GM23248 (cell line): ENCODE results near the gene PRTN3. TPM values are rescaled to one million over a fixed set of nuclear protein-coding genes. Genes with fewer than 3 reads are reported as not detected.
"Not testable (repeated sequence)": the region's sequence is repeated elsewhere in the genome, so short reads cannot be mapped to it uniquely, and the experiment has no call there.

Source experiments
- DNase-seq: peaks from one replicate; pipeline ENCODE4 v3.0.0-alpha.2; 2015
- H2AFZ ChIP-seq: fragments of 200-600 bp; sonication (generic); 2 replicates; pipeline ENCODE4 v1.6.1; 2016; ENCODE audit warnings: antibody characterized with exemption
- H3F3A ChIP-seq: fragments of 200-600 bp; sonication (generic); 2 replicates; pipeline ENCODE4 v1.6.1; 2016; ENCODE audit warnings: mild to moderate bottlenecking, antibody characterized with exemption, mixed run types; ENCODE audit not compliant: insufficient read depth
- H3K27ac ChIP-seq: fragments of 200-600 bp; sonication (generic); 2 replicates; pipeline ENCODE4 v1.5.1; 2016; ENCODE audit warnings: mild to moderate bottlenecking
- H3K27me3 ChIP-seq: fragments of 200-600 bp; sonication (generic); replicated peaks from 2 replicates; pipeline ENCODE4 v1.6.1; 2016; ENCODE audit warnings: mild to moderate bottlenecking; ENCODE audit not compliant: insufficient read depth
- H3K36me3 ChIP-seq: fragments of 200-600 bp; sonication (generic); 2 replicates; pipeline ENCODE4 v1.6.1; 2016; ENCODE audit warnings: low read depth, mild to moderate bottlenecking
- H3K4me1 ChIP-seq: fragments of 200-600 bp; sonication (generic); 2 replicates; pipeline ENCODE4 v1.6.1; 2016; ENCODE audit warnings: mild to moderate bottlenecking; ENCODE audit not compliant: insufficient read depth
- H3K4me2 ChIP-seq: fragments of 200-600 bp; sonication (generic); one replicate; pipeline ENCODE4 v1.6.1; 2016; ENCODE audit warnings: mild to moderate bottlenecking; ENCODE audit not compliant: unreplicated experiment
- H3K4me3 ChIP-seq: fragments of 200-600 bp; sonication (generic); 2 replicates; pipeline ENCODE4 v1.5.1; 2016; ENCODE audit warnings: mild to moderate bottlenecking
- H3K79me2 ChIP-seq: fragments of 200-600 bp; sonication (generic); 2 replicates; pipeline ENCODE4 v1.6.1; 2016; ENCODE audit warnings: mild to moderate bottlenecking; ENCODE audit not compliant: insufficient read depth
- H3K9ac ChIP-seq: fragments of 200-600 bp; sonication (generic); 2 replicates; pipeline ENCODE4 v1.6.1; 2016; ENCODE audit warnings: mild to moderate bottlenecking
- H3K9me2 ChIP-seq: fragments of 200-600 bp; sonication (generic); 2 replicates; pipeline ENCODE4 v1.6.1; 2016; ENCODE audit warnings: mixed run types, mild to moderate bottlenecking, moderate library complexity; ENCODE audit not compliant: insufficient read depth
- H3K9me3 ChIP-seq: fragments of 200-600 bp; sonication (generic); one replicate; pipeline ENCODE4 v1.6.1; 2017; ENCODE audit warnings: low read depth
- H4K20me1 ChIP-seq: fragments of 200-600 bp; sonication (generic); 2 replicates; pipeline ENCODE4 v1.6.0; 2016; ENCODE audit not compliant: insufficient read depth
- EZH2 ChIP-seq: fragments of 200-600 bp; sonication (generic); IDR thresholded peaks from 2 replicates; pipeline ENCODE4 v1.6.1; 2018; ENCODE audit warnings: antibody characterized with exemption, mild to moderate bottlenecking; ENCODE audit not compliant: insufficient read depth, poor library complexity, severe bottlenecking
- EZH2phosphoT487 ChIP-seq: fragments of 200-600 bp; sonication (generic); IDR thresholded peaks from 2 replicates; pipeline ENCODE4 v1.6.1; 2018; ENCODE audit warnings: antibody characterized with exemption, moderate library complexity, mild to moderate bottlenecking, low read depth; ENCODE audit not compliant: insufficient read depth
- WGBS, 2 experiments: methylation state at CpG; one replicate each; pipeline ENCODE4 v1.1.6; 2015 to 2017; ENCODE audit warnings: low lambda C conversion rate in 2 of 2, low coverage in 1 of 2; ENCODE audit errors: missing lambda C conversion rate in 2 of 2; 5-methylcytosine and 5-hydroxymethylcytosine counted together
- in situ Hi-C: fragments of 300-500 bp; cut with MboI; formaldehyde crosslinking; loops from 2 replicates; pipeline ENCODE4 v1.15.0; 2020
- polyA plus RNA-seq: library from polyadenylated mRNA; unstranded; fragments of >200 nt; fragmentation: Nextera tagmentation; extraction: Ambion mirVana; gene quantifications from 2 replicates; pipeline ENCODE4 v1.2.1, GENCODE V29; 2016
- total RNA-seq: library from RNA; depleted of rRNA; stranded (reverse); fragments of >200 nt; shearing (Covaris generic); gene quantifications from 2 replicates; pipeline ENCODE4 v1.2.3, GENCODE V29; 2014

Gene PRTN3
- total and polyA plus RNA-seq, 2 experiments from 2014 or later = not detected

- H3K27me3 ChIP-seq = peaks cover 23% of the 10 kb centered on the region
- H3K9me3 ChIP-seq = no peaks in the 10 kb centered on the region
- no peaks in the 10 kb centered on the region for H4K20me1 ChIP-seq
- peak overlapping the region; percentile 86 for H2AFZ ChIP-seq
- DNase-seq = peak; percentile 91
- H3K4me1 ChIP-seq = 0 out of 2 replicates have a peak, but pooled peaks cover 4% of the 10 kb centered on the region
- H3F3A ChIP-seq = 0 out of 2 replicates have a peak, but pooled peaks cover 3% of the 10 kb centered on the region
- H3K9ac ChIP-seq = peak overlapping the region; percentile 75
- peak overlapping the region; percentile 69 for H3K4me2 ChIP-seq
- H3K79me2 ChIP-seq = no peaks in the 10 kb centered on the region
- no peaks in the 10 kb centered on the region for H3K36me3 ChIP-seq
- no peaks in the 10 kb centered on the region for H3K9me2 ChIP-seq
- H3K4me3 ChIP-seq = peak overlapping the region; percentile 44
- 10 to 16% methylated on average over 22 to 28 of the region's 28 CpGs for WGBS, 2 experiments
- TF ChIP-seq EZH2phosphoT487 = no peak
- no peak for TF ChIP-seq EZH2
- peak overlapping the region; percentile 66 for H3K27ac ChIP-seq
- in situ Hi-C loops = no loop called here
Measured at GRCh38 chr19:850221-850978, 9.6 kb downstream of the PRTN3 start.

- no peaks in the 10 kb centered on the region for H3K36me3 ChIP-seq
- H3K27ac ChIP-seq = peak overlapping the region; percentile 66
- in situ Hi-C loops = no loop called here
- H3K79me2 ChIP-seq = no peaks in the 10 kb centered on the region
- peak overlapping the region; percentile 69 for H3K4me2 ChIP-seq
- 27 to 35% methylated on average over 12 to 13 of the region's 13 CpGs for WGBS, 2 experiments
- TF ChIP-seq EZH2 = no peak
- no peak for TF ChIP-seq EZH2phosphoT487
- DNase-seq = no peak
- H3K4me3 ChIP-seq = peak overlapping the region; percentile 44
- no peaks in the 10 kb centered on the region for H3K9me2 ChIP-seq
- H3F3A ChIP-seq = 0 out of 2 replicates have a peak, but pooled peaks cover 3% of the 10 kb centered on the region
- H4K20me1 ChIP-seq = no peaks in the 10 kb centered on the region
- H3K9me3 ChIP-seq = no peaks in the 10 kb centered on the region
- H3K4me1 ChIP-seq = 0 out of 2 replicates have a peak, but pooled peaks cover 4% of the 10 kb centered on the region
- H3K9ac ChIP-seq = peak overlapping the region; percentile 75
- peaks cover 23% of the 10 kb centered on the region for H3K27me3 ChIP-seq
- peak overlapping the region; percentile 86 for H2AFZ ChIP-seq
Measured at GRCh38 chr19:850979-851335, 10.2 kb downstream of the PRTN3 start.

DNA sequence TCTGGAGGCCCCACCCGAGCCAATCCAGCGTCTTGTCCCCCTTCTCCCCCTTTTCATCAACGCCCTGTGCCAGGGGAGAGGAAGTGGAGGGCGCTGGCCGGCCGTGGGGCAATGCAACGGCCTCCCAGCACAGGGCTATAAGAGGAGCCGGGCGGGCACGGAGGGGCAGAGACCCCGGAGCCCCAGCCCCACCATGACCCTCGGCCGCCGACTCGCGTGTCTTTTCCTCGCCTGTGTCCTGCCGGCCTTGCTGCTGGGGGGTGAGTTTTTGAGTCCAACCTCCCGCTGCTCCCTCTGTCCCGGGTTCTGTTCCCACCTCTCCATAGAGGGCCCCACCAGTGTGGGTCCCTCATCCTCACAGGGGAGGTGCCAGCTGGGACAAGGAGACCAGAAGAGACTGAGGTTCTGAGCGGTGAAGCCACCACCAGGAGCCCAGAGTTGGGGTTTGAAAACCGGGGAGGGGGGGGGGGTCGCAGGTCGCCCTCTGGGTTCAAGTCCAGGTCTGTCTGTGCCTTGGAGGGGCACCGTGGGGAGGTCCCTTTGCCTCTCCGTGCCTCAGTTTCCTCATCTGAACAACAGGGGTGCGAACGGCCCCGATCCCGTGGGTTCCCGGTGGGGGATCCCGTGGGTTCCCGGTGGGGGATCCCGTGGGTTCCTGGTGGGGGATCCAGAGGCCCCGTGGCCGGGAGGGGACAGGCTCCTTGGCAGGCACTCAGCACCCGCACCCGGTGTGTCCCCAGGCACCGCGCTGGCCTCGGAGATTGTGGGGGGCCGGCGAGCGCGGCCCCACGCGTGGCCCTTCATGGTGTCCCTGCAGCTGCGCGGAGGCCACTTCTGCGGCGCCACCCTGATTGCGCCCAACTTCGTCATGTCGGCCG, 11.6 kb downstream of the PRTN3 start, which contains the start of gene ELANE:
Gene ELANE, plus strand, starts transcription at position 168 of the 878 bp plus-strand sequence. Its CDS starts 26 bp downstream, at position 194.
- no peak within 1 kb of the TSS for H3K27ac ChIP-seq
- 0 out of 2 replicates have a peak, but pooled peaks cover 4% of the 10 kb centered on the region for H3K4me1 ChIP-seq
- no peak within 1 kb of the TSS for H3K4me3 ChIP-seq
- in situ Hi-C loops = no loop called here
- H3F3A ChIP-seq = 0 out of 2 replicates have a peak, but pooled peaks cover 3% of the 10 kb centered on the region
- no peak within 1 kb of the TSS for H3K4me2 ChIP-seq
- H3K27me3 ChIP-seq = peaks cover 11% of the 10 kb centered on the region
- H3K79me2 ChIP-seq = no peaks in the 10 kb centered on the region
- 79 to 82% methylated on average over 35 to 55 of the region's 55 CpGs for WGBS, 2 experiments
- H3K9me3 ChIP-seq = no peaks in the 10 kb centered on the region
- H2AFZ ChIP-seq = no peak within 1 kb of the TSS
- no peaks in the 10 kb centered on the region for H3K36me3 ChIP-seq
- DNase-seq = no peak
- H4K20me1 ChIP-seq = no peaks in the 10 kb centered on the region
- TF ChIP-seq EZH2phosphoT487 (no peak), EZH2 (no peak)
- no peaks in the 10 kb centered on the region for H3K9me2 ChIP-seq
- H3K9ac ChIP-seq = no peak within 1 kb of the TSS

- Histone ChIP-seq H4K20me1 (no peaks in the 10 kb centered on the region), H3K9me3 (no peaks in the 10 kb centered on the region), H3K4me2 (no peak overlapping the region), H2AFZ (no peak overlapping the region), H3K9me2 (no peaks in the 10 kb centered on the region), H3K36me3 (no peaks in the 10 kb centered on the region), H3K27ac (no peak overlapping the region), H3K9ac (no peak overlapping the region), H3K4me3 (no peak overlapping the region), H3K4me1 (0 out of 2 replicates have a peak, but pooled peaks cover 4% of the 10 kb centered on the region), H3K79me2 (no peaks in the 10 kb centered on the region), H3F3A (0 out of 2 replicates have a peak, but pooled peaks cover 3% of the 10 kb centered on the region), H3K27me3 (peaks cover 4% of the 10 kb centered on the region; the same call in 1 of the 2 replicates)
- WGBS, 2 experiments = 71 to 76% methylated on average over 24 to 66 of the region's 67 CpGs
- no peak for DNase-seq
- TF ChIP-seq EZH2 (no peak), EZH2phosphoT487 (no peak)
- in situ Hi-C loops = no loop called here
Measured at GRCh38 chr19:853014-853585, 12.3 kb downstream of the PRTN3 start.

DNA sequence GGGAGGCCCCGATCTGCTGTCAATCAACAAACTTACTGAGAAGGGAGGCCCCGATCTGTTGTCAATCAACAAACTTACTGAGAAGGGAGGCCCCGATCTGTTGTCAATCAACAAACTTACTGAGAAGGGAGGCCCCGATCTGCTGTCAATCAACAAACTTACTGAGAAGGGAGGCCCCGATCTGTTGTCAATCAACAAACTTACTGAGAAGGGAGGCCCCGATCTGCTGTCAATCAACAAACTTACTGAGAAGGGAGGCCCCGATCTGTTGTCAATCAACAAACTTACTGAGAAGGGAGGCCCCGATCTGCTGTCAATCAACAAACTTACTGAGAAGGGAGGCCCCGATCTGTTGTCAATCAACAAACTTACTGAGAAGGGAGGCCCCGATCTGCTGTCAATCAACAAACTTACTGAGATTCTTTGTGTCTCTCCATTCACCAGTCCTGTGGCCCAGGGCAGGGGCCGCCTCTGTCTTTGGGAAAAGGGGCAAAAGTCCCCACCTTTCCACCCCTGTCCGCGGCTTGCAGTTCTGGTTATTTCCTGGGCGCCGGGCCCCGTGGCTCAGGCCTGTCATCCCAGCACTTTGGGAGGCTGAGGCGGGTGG, 12.9 kb downstream of the PRTN3 start:
- H3K4me1 ChIP-seq, in situ Hi-C loops, H3K4me3 ChIP-seq, H3K9me2 ChIP-seq, DNase-seq, H3K27me3 ChIP-seq, H3K4me2 ChIP-seq, H2AFZ ChIP-seq, H3K36me3 ChIP-seq, H3K9me3 ChIP-seq, H3K9ac ChIP-seq, H3K27ac ChIP-seq, H4K20me1 ChIP-seq, H3F3A ChIP-seq, H3K79me2 ChIP-seq: not testable (repeated sequence)
- WGBS, 2 experiments = 94 to 98% methylated on average over 8 to 14 of the region's 17 CpGs
